ENCODE data around the gene SYNE4. TPM values are rescaled to one million over a fixed set of nuclear protein-coding genes. Genes with fewer than 3 reads are reported as not detected.

SYNE4 gene
- total RNA-seq, 1 donor from 2014 or later = 8.1 TPM

- no peak overlapping the region for H3K4me3 ChIP-seq
- no peak for TF ChIP-seq CTCF (IDR thresholded peaks at IDR 0.05)
- H3K4me1 ChIP-seq = peaks cover 4% of the 10 kb centered on the region
- H3K9me3 ChIP-seq = no peaks in the 10 kb centered on the region
- peaks cover 24% of the 10 kb centered on the region for H3K27me3 ChIP-seq
- H3K36me3 ChIP-seq = no peaks in the 10 kb centered on the region
- intact Hi-C loops (cut with DNase I) = no loop called here
- no peak overlapping the region for H3K27ac ChIP-seq
- ATAC-seq (no peak), DNase-seq (no peak)
Measured at GRCh38 chr19:35990156-35990555, 18.5 kb downstream of the SYNE4 start.

- intact Hi-C loops (cut with DNase I) = no loop called here
- no peak for DNase-seq
Measured at GRCh38 chr19:35988824-35989223, 19.8 kb downstream of the SYNE4 start.

GRCh38 chr19:35987571-35987896, 21.1 kb downstream of the SYNE4 start:
- no peaks in the 10 kb centered on the region for H3K9me3 ChIP-seq
- no peak for TF ChIP-seq CTCF (IDR thresholded peaks at IDR 0.05)
- H3K4me3 ChIP-seq = no peak overlapping the region
- ATAC-seq (no peak), DNase-seq (no peak)
- no peaks in the 10 kb centered on the region for H3K4me1 ChIP-seq
- no peak overlapping the region for H3K27ac ChIP-seq
- intact Hi-C loops (cut with DNase I) = no loop called here
- no peaks in the 10 kb centered on the region for H3K36me3 ChIP-seq
- peaks cover 29% of the 10 kb centered on the region for H3K27me3 ChIP-seq

More at GRCh38 chr19:35988824-35989223, 19.8 kb downstream of the SYNE4 start:
- H3K36me3 ChIP-seq = no peaks in the 10 kb centered on the region
- H3K4me1 ChIP-seq = no peaks in the 10 kb centered on the region
- peaks cover 29% of the 10 kb centered on the region for H3K27me3 ChIP-seq
- TF ChIP-seq CTCF (IDR thresholded peaks at IDR 0.05) = no peak
- H3K9me3 ChIP-seq = no peaks in the 10 kb centered on the region
- no peak overlapping the region for H3K27ac ChIP-seq
- no peak for ATAC-seq
- no peak overlapping the region for H3K4me3 ChIP-seq

- intact Hi-C loops (cut with DNase I) = no loop called here
- Histone ChIP-seq H3K36me3 (no peaks in the 10 kb centered on the region), H3K27me3 (peaks cover 29% of the 10 kb centered on the region), H3K27ac (no peak overlapping the region), H3K9me3 (no peaks in the 10 kb centered on the region), H3K4me1 (no peaks in the 10 kb centered on the region), H3K4me3 (peak overlapping the region; percentile 35)
- DNase-seq = no peak
- ATAC-seq = peak; percentile 69
- TF ChIP-seq CTCF (IDR thresholded peaks at IDR 0.05) = no peak
Measured at GRCh38 chr19:35986664-35987570, 21.7 kb downstream of the SYNE4 start.

GRCh38 chr19:35986111-35986510, 22.5 kb downstream of the SYNE4 start:
- no peak for TF ChIP-seq CTCF (IDR thresholded peaks at IDR 0.05)
- H3K27me3 ChIP-seq = peaks cover 29% of the 10 kb centered on the region
- H3K36me3 ChIP-seq = no peaks in the 10 kb centered on the region

More at GRCh38 chr19:35986111-35986510, 22.5 kb downstream of the SYNE4 start:
- ATAC-seq (no peak), DNase-seq (no peak)
- intact Hi-C loops (cut with DNase I) = no loop called here
- Histone ChIP-seq H3K4me1 (no peaks in the 10 kb centered on the region), H3K27ac (no peak overlapping the region), H3K4me3 (no peak overlapping the region), H3K9me3 (no peaks in the 10 kb centered on the region)
